GM18868 (cell line): ENCODE results near the gene RARB.

ENCODE experiments used
- ATAC-seq: cut with Tn5 transposase; IDR thresholded peaks from one replicate; pipeline ENCODE4 v1.9.1; 2021; ENCODE audit warnings: mild to moderate bottlenecking, moderate library complexity; ENCODE audit not compliant: unreplicated experiment

RARB gene

GRCh38 chr3:25427942-25428788 is at the start of gene RARB:
RARB (plus strand) TSS chr3:25428263; CDS start chr3:25428732, 469 bp downstream.
- ATAC-seq: peak; percentile 75

- ATAC-seq: no peak
Measured at GRCh38 chr3:25378786-25379311, 49.2 kb upstream of the RARB start.

- ATAC-seq: no peak
Measured at GRCh38 chr3:25380222-25380739, 47.8 kb upstream of the RARB start.

DNA sequence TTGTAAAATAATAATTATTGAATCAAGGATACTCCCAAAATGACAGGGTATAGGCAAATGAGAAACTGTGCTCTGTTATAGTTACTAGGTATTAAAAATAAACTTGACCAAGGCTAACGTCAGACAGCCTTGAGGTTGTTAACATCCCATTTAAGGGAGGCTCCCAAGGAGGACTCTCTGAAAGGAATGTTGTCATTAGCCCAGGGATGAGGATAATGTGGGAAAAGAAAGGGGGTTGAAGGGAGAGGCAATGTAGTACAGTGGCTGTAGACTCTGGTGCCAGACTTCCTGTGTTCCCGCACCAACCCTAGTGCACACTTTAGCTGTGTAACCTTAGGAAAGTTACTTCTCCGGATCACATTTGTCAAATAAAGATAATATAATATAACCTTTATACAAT is 47.0 kb upstream of the RARB start:
- ATAC-seq: no peak

- no peak for ATAC-seq
Measured at GRCh38 chr3:25384471-25384870, 43.6 kb upstream of the RARB start.

DNA sequence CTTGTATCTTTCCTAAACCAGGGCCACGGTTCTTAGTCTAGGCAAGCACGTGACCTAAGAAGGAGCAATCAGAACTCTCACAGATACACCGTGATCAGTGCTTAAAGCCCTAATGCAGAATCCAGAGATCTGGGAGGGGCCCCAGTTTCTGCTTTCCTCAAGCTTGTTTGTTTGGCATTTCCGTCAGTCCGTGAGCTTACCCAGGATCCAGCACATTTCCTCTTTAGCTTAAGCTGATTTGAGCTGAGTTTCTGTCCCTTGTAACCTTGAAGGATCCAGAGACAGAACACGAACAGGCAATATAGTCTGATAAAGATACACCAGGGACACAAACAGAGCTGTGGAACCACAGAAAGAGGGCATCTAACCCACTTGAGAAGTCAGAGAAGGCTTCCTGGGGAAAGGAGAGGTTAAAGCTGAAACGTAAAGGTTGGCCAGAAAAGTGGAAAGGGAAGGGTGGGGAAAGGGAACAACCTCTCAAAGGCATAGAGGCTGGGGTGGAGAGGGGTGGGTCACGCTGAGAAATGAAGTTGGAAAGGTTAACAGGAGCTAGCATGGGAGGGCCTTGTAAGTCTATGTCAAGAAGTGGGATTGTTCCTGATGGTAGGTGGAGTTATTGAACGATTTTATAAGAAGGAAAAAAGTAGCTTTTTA is 42.1 kb upstream of the RARB start:
- ATAC-seq: no peak

GRCh38 chr3:25386686-25387255 is 41.3 kb upstream of the RARB start:
- no peak for ATAC-seq

DNA sequence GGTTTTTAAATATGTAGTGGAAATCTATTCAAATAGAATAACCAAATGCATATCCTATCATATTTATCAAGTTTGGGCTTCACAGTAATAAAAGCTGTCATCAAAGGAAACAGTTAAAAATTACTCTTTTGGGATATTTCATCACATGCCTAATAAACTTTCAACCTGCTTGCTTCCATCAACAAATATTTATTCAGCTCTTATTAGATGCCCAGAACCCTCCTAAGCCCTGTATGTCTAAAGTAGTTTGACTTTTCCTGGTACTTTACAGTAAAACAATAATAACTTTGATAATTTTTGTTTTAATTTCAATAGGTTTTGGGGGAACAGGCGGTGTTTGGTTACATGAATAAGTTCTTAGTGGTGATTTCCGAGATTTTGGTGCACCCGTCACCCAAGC is 37.5 kb upstream of the RARB start:
- no peak for ATAC-seq

DNA sequence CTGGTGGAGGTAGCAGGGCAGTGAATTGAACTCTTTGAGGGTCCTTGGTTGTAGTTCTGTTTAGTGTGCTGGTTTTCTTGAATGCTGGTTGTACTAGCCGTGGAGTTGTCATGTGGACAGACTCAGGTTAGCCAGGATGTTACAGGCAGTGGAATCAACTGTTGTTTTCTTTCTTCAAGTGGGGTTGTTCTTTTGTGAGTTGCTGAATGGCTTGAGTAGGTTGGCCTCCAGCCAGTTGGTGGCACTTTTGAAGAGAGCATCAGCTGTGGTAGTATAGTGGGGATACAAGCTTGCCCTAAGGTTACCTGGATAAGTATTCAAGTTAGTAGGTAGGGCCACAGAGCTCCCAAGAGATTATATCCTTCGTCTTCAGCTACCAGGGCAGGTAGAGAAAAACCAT is 31.8 kb upstream of the RARB start:
- no peak for ATAC-seq

DNA sequence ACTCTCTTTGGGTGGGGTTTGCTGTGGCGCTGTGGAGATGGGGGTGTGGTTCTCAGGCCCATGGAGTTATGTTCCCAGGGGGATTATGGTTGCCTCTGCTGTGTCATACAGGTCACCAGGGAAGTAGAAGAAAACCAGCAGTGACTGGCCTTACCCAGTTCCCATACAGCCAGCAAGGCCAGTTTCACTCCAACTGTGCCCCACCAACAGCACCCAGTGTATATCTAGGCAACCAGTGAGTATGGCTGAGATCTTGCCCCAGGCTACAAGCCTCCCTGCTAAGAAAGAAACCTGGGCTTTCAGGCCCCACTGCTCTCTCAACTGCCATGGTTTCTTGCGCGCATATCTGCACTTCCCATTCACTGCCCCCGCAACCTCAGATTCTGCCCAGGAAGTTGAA is 31.4 kb upstream of the RARB start:
- ATAC-seq: no peak

GRCh38 chr3:25397150-25397549 is 30.9 kb upstream of the RARB start:
- ATAC-seq: no peak

DNA sequence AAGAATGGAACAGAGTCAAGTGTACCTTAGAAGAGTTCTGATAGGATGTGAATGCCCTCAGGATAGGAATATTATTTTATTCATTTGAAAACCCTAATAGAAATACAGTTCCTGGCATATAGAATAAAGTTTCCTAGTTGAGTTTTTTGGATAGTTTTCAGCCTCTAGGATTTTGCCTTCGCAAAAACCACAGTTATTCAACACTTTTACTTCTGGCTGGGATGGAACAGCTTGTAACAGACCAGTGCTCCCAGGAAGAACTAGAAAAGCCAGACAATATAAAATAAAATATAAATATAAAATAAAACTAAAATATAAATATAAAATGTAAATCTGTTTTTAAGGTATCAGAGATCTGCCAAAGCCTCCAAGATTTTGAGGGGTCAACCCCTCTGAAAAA is 27.5 kb upstream of the RARB start:
- no peak for ATAC-seq

- ATAC-seq: no peak
Measured at GRCh38 chr3:25403968-25404367, 24.1 kb upstream of the RARB start.

DNA sequence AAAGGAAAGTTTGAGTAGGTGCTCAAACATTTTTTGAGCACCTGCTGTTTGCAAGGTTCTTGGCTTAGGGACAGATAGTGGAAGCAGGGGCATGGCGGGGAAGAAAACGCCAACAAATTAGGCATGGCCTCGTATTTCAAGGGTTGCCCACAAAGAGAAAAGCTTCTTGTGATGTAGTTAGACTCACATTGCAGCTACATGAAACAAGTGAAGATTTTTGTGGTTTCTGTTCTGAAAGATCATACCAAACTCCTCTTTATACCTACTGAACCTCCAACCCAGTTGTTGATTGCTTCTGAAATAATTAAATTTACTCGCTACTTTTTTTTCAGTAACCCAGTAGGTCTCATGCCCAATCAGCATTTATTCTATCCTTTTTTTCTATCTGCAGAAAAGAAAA is 23.5 kb upstream of the RARB start:
- ATAC-seq: no peak

- ATAC-seq: no peak
Measured at GRCh38 chr3:25405335-25405734, 22.7 kb upstream of the RARB start.

GRCh38 chr3:25410703-25411102 is 17.4 kb upstream of the RARB start:
- no peak for ATAC-seq

- ATAC-seq: no peak
Measured at GRCh38 chr3:25412269-25412668, 15.8 kb upstream of the RARB start.

DNA sequence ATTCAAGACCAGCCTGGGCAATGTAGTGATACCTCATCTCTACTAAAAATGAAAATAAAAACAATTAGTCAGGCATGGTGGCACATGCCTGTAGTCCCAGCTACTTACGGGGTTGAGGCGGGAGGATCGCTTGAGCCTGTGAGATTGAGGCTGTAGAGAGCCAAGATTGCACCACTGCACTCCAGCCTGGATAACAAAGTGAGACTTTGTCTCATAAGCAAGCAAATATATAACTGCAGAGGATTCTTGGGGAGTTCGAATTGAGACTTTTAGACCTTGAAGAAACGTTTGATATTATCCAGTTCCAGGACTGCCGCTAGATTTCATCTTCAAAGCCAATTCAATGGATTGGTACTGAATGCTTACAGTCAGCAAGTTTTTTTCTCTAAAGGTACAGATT is 11.9 kb upstream of the RARB start:
- ATAC-seq: no peak

DNA sequence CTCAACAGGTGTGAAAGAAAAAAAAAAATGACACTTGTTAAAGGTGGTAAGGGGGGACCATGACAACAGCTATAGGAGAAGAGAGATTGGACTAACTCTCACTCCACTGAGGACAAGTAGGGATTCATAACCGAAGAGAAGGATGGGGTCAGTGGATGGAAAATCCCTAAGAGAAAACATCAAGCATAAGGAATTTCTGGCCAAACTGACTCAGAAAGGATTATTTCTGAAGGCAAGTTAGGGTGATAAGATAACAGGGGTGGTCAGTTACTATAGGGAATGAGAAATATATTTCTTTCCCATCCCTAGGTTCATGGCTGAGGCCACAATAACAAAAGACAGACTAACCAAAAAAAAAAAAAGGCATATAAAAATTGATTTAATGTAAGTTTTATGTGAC is 9.5 kb upstream of the RARB start:
- ATAC-seq: no peak

GRCh38 chr3:25419251-25419650 is 8.8 kb upstream of the RARB start:
- no peak for ATAC-seq

DNA sequence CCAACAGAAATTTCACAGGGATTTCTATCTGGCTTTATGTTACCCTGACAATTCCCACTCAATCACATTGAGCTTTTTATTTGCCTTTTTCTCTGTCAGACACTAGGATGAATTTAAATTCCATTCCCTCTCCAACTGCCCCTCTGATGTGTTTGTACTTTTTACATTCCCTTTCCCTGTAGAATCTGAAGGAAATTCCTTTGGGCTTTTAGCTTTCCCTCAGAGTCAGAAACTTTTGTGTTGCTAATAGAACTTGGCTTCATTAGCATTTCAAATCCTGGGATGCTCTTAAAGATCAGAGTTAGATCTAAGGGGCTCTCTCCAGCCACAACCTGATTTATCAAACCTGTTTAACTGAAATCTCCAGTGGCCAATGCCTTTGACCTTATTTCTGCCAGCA is 7.9 kb upstream of the RARB start:
- ATAC-seq: no peak

DNA sequence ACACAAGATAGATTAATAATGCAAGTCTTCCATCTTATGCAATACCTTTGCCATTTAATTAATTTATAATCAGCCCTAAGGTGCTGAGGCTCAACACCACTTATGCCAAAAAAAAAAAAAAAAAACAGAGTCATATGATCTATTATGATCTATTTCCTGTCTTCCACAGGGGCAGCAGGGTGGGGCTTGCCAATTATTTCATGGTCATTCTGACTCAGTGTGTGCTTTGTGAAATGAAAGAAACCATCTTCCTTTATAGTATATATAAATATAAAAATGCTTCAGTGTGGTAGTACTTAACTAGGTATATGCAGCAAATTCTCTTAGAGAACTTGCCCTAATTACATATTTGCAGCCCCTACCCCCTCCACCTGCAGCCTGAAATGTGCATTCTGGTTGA is 7.2 kb upstream of the RARB start:
- ATAC-seq: no peak
